C4-2B (cell line): ENCODE results near the gene UPF3B.

Source experiments
- H3K27ac ChIP-seq: fragments of 450-650 bp; 2 replicates; pipeline ENCODE4 v1.5.1; 2017
- ZFX ChIP-seq: fragments of 450-650 bp; IDR thresholded peaks from 2 replicates; pipeline ENCODE4 v1.6.1; 2017
- TF ChIP-seq, protein P1 (sequence below): fragments of 450-650 bp; conservative IDR thresholded peaks from 2 replicates; pipeline ENCODE4 v1.5.1; 2017; ENCODE audit warnings: mild to moderate bottlenecking

The UPF3B gene

DNA sequence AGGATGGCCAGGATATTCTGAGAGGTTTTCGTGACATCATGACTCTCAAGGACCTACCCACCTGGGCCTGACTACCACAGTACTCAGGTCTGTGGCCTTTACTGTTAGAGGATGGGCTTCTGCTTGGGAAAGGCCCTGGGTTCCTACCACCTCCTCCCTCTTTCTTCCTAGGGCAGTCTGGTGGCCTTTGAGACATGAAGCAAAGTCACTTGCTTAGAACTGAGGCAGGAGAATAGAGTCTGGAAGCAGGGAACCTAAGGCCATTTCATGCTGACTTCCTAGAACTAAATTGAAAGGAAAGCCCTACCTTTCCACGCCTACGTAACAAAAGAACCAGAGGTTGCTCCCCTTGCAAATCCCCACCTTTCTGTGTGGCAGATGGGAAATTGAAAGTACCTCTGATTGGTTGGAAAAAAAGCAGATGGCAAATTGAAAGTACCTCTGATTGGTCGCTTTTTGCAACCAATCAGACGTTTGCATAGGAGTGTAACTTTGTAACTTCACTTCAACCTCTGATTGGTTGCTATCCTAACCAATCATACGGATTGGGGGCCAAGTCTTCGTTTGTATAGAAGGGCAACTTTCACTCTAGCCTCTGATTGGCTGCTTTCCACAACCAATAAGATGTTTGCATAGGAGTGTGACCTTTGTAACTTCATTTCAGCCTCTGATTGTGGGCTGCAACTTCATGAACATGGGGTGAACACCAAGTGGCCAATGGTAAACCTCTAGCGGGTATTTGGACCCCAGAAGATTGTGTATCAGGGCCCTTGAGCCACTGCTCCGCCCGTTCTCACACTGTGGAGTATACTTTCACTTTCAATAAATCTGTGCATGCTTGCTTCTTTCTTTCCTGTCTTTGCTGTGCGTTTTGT is 33.0 kb upstream of the UPF3B start:
- TF ChIP-seq, protein P1, sequence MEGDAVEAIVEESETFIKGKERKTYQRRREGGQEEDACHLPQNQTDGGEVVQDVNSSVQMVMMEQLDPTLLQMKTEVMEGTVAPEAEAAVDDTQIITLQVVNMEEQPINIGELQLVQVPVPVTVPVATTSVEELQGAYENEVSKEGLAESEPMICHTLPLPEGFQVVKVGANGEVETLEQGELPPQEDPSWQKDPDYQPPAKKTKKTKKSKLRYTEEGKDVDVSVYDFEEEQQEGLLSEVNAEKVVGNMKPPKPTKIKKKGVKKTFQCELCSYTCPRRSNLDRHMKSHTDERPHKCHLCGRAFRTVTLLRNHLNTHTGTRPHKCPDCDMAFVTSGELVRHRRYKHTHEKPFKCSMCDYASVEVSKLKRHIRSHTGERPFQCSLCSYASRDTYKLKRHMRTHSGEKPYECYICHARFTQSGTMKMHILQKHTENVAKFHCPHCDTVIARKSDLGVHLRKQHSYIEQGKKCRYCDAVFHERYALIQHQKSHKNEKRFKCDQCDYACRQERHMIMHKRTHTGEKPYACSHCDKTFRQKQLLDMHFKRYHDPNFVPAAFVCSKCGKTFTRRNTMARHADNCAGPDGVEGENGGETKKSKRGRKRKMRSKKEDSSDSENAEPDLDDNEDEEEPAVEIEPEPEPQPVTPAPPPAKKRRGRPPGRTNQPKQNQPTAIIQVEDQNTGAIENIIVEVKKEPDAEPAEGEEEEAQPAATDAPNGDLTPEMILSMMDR: no peak
- TF ChIP-seq ZFX: no peak
- H3K27ac ChIP-seq: no peak overlapping the region

DNA sequence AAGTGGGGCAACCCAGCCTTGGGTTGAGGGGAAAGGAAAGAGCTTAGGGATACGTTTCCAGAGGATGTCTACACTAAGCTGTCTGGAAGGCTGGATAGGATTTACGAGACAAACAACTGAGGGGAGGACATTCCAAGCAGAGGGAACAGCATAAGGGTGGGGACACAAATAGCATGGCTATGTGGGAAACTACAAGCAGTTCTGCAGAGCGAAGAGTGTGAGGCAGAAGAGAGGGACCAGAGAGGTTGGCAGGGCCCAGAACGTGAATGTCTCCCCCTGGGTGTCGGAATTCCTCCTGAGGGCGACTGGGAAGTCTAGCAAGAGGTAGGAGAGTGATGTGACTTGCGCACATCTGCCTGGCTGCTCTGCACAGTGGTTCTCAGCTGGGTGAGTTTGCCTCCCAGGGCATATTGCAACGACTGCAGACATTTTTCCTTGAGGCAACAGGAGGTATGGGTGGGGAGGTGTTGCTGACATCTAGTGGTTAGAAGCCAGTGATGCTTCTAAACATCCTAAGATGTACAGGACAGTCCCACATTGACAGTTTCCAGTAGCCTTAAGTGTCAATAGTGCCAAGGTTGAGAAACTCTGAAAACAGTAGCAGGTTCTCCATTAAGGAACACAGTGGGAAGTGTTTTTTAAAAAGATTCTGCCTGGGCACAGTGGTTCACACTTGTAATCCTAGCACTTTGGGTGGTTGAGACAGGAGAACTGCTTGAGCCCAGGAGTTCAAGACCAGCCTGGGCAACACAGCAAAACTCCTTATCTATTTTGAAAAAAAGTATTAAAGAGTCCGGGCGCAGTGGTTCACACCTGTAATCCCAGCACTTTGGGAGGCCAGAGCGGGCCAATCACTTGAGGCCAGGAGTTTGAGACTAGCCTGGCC is 28.0 kb upstream of the UPF3B start:
- no peak for TF ChIP-seq ZFX
- TF ChIP-seq, protein P1: peak; percentile 75
- no peak overlapping the region for H3K27ac ChIP-seq

DNA sequence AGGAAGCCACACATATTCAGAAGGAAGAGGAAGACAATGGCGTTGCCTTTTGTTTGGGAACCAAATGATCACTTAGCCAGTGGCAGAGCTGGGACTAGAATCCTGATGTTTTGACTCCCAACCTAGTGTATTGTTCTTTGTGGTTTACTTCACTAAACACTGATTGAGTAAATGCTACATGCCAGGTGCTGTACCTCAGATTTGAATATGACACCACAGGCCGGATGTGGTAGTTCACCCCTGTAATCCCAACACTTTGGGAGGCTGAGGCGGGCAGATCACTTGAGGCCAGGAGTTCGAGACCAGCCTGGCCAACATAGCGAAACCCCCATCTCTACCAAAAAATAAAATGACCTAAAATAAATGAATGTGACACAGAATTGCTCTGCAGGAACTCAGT is 27.3 kb upstream of the UPF3B start:
- no peak overlapping the region for H3K27ac ChIP-seq
- TF ChIP-seq, protein P1: no peak
- no peak for TF ChIP-seq ZFX

DNA sequence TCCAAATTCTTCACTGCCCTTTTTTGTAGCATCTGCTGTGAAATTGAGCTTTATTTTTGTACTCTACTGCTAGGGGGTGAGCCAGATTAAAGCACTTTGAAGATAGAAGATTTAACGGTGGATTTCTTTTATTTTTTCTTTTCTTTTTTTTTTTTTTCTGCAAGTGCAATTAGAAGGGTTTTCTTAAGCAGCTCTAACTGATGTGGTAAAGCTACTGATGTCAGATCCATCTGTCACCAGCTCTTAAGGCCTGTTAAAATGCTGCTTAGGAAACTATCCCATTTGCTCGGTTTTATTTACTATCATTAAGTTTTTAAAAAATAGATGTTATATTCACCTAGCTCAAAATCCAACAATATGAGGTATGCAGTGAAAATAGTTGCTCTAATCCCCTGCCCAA is 26.0 kb upstream of the UPF3B start:
- H3K27ac ChIP-seq: no peak overlapping the region
- TF ChIP-seq, protein P1: no peak
- TF ChIP-seq ZFX: no peak

DNA sequence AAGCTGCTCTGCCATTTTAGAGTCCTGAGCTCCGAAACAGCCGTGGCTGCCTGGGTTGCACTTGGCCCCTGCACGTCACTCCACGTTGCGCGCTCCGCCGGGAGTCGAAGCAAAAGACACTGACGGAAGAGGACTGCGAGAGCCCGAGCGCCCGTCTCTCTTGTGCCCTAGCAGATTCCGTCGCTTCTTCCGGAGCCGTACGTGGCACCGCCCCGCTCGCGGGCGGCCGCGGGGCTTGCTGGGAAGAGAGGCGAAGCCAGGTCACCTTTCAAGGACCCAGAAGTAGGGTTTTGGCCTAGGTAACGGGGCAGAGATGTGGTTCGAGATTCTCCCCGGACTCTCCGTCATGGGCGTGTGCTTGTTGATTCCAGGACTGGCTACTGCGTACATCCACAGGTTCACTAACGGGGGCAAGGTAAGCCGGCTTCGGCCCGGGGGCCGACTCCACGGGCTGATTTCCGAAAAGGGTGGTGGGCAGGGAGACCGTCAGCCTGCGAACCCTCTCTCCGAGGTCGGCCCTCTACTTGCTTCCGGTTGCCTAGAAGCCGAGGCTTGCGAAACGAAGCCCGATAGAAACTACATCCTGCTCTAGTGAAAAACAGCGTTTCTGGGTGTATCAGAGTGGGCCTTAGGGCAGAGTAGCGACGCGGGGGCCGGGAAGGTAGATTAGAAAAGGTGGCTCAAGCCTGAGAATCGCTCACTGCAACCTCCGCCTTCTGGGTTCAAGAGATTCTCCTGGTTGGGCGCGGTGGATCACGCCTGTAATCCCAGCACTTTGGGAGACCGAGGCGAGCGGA is 19.0 kb upstream of the UPF3B start, which contains the start of the genes NDUFA1 and RNF113A:
Gene NDUFA1 (plus strand): TSS at position 234 of the 797 bp plus-strand sequence. CDS start 80 bp downstream, at position 314.
Gene RNF113A (minus strand): TSS at position 135 of the 797 bp plus-strand sequence. CDS start 120 bp downstream, at position 15.
- TF ChIP-seq, protein P1: no peak
- TF ChIP-seq ZFX: peak; percentile 91

DNA sequence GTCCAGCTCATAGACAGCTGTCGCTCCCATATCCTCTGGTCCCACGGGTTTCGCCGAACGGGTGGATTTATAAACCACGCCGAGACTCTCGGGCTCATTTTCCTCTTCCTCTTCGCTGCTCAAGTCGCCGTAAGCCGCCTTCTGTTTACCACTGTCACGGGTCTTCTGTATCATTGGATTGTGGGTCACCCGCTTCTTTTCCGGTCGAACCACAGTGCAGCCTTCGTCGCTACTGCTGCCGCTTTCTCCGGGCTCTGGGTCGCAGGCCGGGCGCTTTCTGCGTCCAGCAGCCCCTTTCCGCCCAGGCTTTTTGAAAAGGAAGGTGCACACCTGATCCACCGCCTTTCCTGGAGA is 18.5 kb upstream of the UPF3B start:
- peak overlapping the region; percentile 89 for H3K27ac ChIP-seq

More for the DNA sequence above, 19.0 kb upstream of the UPF3B start, which contains the start of the genes NDUFA1 and RNF113A:
- H3K27ac ChIP-seq: peak within 1 kb of the TSS; percentile 89

More for the DNA sequence above, 18.5 kb upstream of the UPF3B start:
- no peak for TF ChIP-seq ZFX
- TF ChIP-seq, protein P1: no peak
